OCI-LY7 (cell line): Measurements from ENCODE around the gene SLC35E2B. TPM values are rescaled to one million over a fixed set of nuclear protein-coding genes. Genes with fewer than 3 reads are reported as not detected.
"Not testable (repeated sequence)": the region's sequence is repeated elsewhere in the genome, so short reads cannot be mapped to it uniquely, and the experiment has no call there.

ENCODE experiments used
- BruUV-seq: library from RNA; stranded (reverse); fragments of 400-500 nt; replicated peaks from 2 replicates; lab custom pipeline; 2021; lab: Mats Ljungman, UMichigan
- CTCF ChIA-PET: fragments of 300-600 bp; sonication (Branson Sonifier 250); formaldehyde crosslinking; loops from one replicate; lab custom pipeline; 2022; ENCODE audit warnings: antibody characterized with exemption; ENCODE audit not compliant: unreplicated experiment; lab: Charles Lee
- POLR2A ChIA-PET: fragments of 300-600 bp; sonication (Branson Sonifier 250); formaldehyde crosslinking; loops from one replicate; lab custom pipeline; 2022; ENCODE audit warnings: antibody characterized with exemption; lab: Charles Lee
- DNase-seq: peaks from one replicate; pipeline ENCODE4 v3.0.0-alpha.2; 2015; ENCODE audit warnings: low spot score
- H2AFZ ChIP-seq: fragments of 200-600 bp; sonication (generic), shearing (Covaris generic); 2 replicates; pipeline ENCODE4 v1.6.1; 2014; ENCODE audit warnings: mild to moderate bottlenecking, antibody characterized with exemption, low read length, moderate library complexity
- H3K27ac ChIP-seq: fragments of 200-600 bp; sonication (generic); 2 replicates; pipeline ENCODE4 v1.5.1; 2014; ENCODE audit warnings: mixed run types, low read depth, mild to moderate bottlenecking, moderate library complexity, low read length, inconsistent platforms; ENCODE audit not compliant: poor library complexity, severe bottlenecking
- H3K36me3 ChIP-seq: fragments of 200-600 bp; sonication (generic); 2 replicates; pipeline ENCODE4 v1.6.1; 2014; ENCODE audit warnings: mild to moderate bottlenecking, antibody characterized with exemption, low read length, moderate library complexity, mixed read lengths; ENCODE audit not compliant: insufficient read depth
- H3K4me1 ChIP-seq: fragments of 200-600 bp; sonication (generic); 2 replicates; pipeline ENCODE4 v1.5.1; 2014; ENCODE audit warnings: mild to moderate bottlenecking, low read length; ENCODE audit not compliant: insufficient read depth, poor library complexity, severe bottlenecking
- H3K4me2 ChIP-seq: fragments of 200-600 bp; sonication (generic); 2 replicates; pipeline ENCODE4 v1.6.1; 2014; ENCODE audit warnings: mild to moderate bottlenecking, low read length
- H3K4me3 ChIP-seq: fragments of 200-600 bp; sonication (generic); 2 replicates; pipeline ENCODE4 v1.5.1; 2014; ENCODE audit warnings: mild to moderate bottlenecking, low read depth, low read length; ENCODE audit not compliant: poor library complexity, severe bottlenecking
- H3K79me2 ChIP-seq: fragments of 200-600 bp; sonication (generic); 2 replicates; pipeline ENCODE4 v1.6.1; 2016; ENCODE audit warnings: low read depth, mild to moderate bottlenecking, low read length, moderate library complexity, mixed read lengths; ENCODE audit not compliant: insufficient read depth
- H3K9me2 ChIP-seq: fragments of 200-600 bp; sonication (generic); 2 replicates; pipeline ENCODE4 v1.6.1; 2016; ENCODE audit warnings: mild to moderate bottlenecking, low read length, mixed read lengths; ENCODE audit not compliant: insufficient read depth
- H3K9me3 ChIP-seq: fragments of 200-600 bp; sonication (generic); 2 replicates; pipeline ENCODE4 v1.6.1; 2014; ENCODE audit warnings: mild to moderate bottlenecking, mixed run types, low read length, mixed read lengths
- H4K20me1 ChIP-seq: fragments of 200-600 bp; sonication (generic); 2 replicates; pipeline ENCODE4 v1.6.1; 2014; ENCODE audit warnings: mild to moderate bottlenecking, antibody characterized with exemption, low read length, moderate library complexity, mixed read lengths; ENCODE audit not compliant: insufficient read depth
- EZH2phosphoT487 ChIP-seq: fragments of 200-600 bp; sonication (generic); IDR thresholded peaks from 2 replicates; pipeline ENCODE4 v1.6.1; 2018; ENCODE audit warnings: low read depth, borderline replicate concordance, mild to moderate bottlenecking, mixed run types, antibody characterized with exemption, low read length, moderate library complexity, mixed read lengths
- intact Hi-C: fragments of 100-400 bp; cut with micrococcal nuclease; formaldehyde crosslinking; loops from one replicate; pipeline ENCODE4 v1.10.0; 2022; ENCODE audit not compliant: unreplicated experiment
- total RNA-seq, 2 experiments: library from RNA; depleted of rRNA in 1 of 2; stranded (reverse); fragments of >200 nt in 1 of 2; shearing (Covaris generic) in 1 of 2; gene quantifications; 2 replicates each; pipeline ENCODE4 v1.2.3, GENCODE V29; 2014 to 2022
- TF ChIP-seq, protein P1 (sequence below): fragments of 200-600 bp; sonication (generic); conservative IDR thresholded peaks from 2 replicates; pipeline ENCODE4 v1.5.1; 2014; ENCODE audit warnings: mild to moderate bottlenecking, antibody characterized with exemption, low read length, moderate library complexity, mixed read lengths

The SLC35E2B gene
- total RNA-seq, 2 experiments from 2014 or later, result 26.6 to 58.9 TPM

DNA sequence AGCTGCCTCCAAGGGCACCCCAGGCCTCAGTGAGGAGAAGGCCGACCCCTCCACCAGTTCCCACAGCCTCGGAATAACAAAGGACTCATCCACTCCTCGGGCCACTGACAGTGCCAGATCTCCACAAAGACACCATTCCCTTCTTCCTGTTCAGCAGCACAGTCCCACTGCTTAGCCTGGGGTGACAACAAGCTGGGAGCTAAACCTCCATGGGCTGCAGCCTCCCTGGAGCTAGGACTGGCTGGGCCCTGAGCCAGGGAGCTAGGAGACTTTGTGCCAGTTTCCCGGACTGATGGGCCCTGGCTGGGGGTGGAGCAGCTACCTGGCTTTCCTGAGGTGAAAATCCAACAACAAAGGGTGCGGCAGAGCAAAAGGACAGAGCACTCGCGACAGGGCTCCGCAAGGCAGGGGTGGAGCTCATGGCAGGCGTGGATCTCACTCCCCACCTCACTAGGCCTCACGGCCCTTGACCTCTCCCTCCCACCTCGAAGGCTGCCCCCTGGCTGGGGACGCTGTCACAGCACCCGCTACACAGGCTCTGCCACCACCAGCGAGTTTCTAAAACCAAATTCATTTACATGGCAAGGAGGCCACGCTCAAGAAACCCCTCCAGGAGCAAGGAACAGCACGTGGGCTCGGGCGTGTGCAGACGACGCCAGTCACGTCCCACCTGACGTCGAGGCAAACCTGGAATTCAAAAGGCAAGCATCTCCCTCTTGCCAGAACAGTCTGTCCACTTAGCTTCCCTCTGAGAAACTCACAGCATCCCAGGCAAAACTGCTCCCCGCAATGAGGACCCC, 13.8 kb downstream of the SLC35E2B start:
- ChIA-PET CTCF (interaction anchor here (0.6 kb wide), 3 partner anchors 27 to 91 kb away, joined by 3 to 10 read pairs (median 3); no protein-coding TSS in a partner anchor), POLR2A (interaction anchor here (0.6 to 0.9 kb wide), 3 partner anchors 19 to 227 kb away, joined by 3 read pairs; no protein-coding TSS in a partner anchor)
- Histone ChIP-seq H3K4me2 (peak overlapping the region; percentile 97), H3K27ac (peak overlapping the region; percentile 97), H3K9me3 (no peaks in the 10 kb centered on the region), H3K4me3 (peak overlapping the region; percentile 73), H3K4me1 (peaks cover 35% of the 10 kb centered on the region), H4K20me1 (no peaks in the 10 kb centered on the region), H3K36me3 (peaks cover 4% of the 10 kb centered on the region; the same call in 1 of the 2 replicates), H3K9me2 (no peaks in the 10 kb centered on the region), H3K79me2 (no peaks in the 10 kb centered on the region), H2AFZ (peak overlapping the region; percentile 48; the same call in 1 of the 2 replicates)
- BruUV-seq, result no TSS peak
- peak; percentile 89 for DNase-seq
- TF ChIP-seq EZH2phosphoT487, result no peak
- TF ChIP-seq, protein P1, sequence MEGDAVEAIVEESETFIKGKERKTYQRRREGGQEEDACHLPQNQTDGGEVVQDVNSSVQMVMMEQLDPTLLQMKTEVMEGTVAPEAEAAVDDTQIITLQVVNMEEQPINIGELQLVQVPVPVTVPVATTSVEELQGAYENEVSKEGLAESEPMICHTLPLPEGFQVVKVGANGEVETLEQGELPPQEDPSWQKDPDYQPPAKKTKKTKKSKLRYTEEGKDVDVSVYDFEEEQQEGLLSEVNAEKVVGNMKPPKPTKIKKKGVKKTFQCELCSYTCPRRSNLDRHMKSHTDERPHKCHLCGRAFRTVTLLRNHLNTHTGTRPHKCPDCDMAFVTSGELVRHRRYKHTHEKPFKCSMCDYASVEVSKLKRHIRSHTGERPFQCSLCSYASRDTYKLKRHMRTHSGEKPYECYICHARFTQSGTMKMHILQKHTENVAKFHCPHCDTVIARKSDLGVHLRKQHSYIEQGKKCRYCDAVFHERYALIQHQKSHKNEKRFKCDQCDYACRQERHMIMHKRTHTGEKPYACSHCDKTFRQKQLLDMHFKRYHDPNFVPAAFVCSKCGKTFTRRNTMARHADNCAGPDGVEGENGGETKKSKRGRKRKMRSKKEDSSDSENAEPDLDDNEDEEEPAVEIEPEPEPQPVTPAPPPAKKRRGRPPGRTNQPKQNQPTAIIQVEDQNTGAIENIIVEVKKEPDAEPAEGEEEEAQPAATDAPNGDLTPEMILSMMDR, result peak; percentile 89
- intact Hi-C loops, result no loop called here

DNA sequence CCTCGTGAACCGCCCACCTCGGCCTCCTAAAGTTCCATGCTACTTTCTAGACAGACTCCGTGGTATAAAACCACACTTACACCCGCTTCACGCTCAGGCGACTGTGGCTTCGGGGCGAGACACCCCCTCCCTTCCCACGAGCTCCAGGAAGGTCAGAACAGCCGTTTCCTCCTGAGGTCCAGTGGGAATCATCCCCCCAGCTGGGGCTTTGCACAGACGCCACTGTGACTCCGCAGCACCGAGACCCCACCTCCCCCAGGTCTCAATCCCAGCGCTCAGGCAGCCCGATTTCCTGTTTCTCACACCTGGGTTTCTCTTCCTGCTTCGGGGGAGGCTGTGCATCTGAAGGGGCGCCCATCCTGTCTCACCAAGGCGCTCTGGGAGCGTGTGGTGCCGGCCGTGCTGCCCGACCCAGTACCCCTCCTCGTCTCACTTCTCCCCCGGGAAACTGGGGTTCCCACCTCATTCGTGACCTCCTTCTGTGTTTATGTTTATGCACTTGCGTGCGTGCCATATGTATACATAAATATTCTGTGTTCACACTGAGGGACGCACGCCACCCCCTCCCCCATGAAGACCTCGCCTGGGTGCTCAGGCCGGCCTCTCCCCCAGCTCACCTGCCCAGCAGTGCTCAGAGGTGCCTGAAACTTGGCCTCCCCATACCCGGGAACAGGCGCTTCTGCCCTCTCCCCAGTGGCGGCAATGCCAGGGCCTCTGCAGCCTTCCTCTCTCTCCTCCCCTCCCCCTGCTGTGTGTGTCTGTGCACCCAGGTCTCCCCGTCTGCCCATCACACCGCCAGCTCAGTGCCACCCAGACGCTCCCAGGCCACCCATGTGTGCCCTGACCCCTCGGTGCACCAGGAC, 14.6 kb downstream of the SLC35E2B start:
- Histone ChIP-seq H3K9me3 (no peaks in the 10 kb centered on the region), H3K27ac (peak overlapping the region; percentile 97), H3K79me2 (no peaks in the 10 kb centered on the region), H3K36me3 (peaks cover 4% of the 10 kb centered on the region; the same call in 1 of the 2 replicates), H3K4me2 (peak overlapping the region; percentile 97), H2AFZ (peak overlapping the region; percentile 48; the same call in 1 of the 2 replicates), H3K9me2 (no peaks in the 10 kb centered on the region), H3K4me1 (peaks cover 35% of the 10 kb centered on the region), H3K4me3 (peak overlapping the region; percentile 73), H4K20me1 (no peaks in the 10 kb centered on the region)
- peak; percentile 90 for DNase-seq
- POLR2A ChIA-PET, result interaction anchor here (0.8 to 0.9 kb wide), 2 partner anchors 18 to 64 kb away, joined by 3 read pairs; no protein-coding TSS in a partner anchor
- no TSS peak for BruUV-seq
- TF ChIP-seq EZH2phosphoT487, result no peak
- TF ChIP-seq, protein P1, result no peak
- intact Hi-C loops, result no loop called here
- CTCF ChIA-PET, result interaction anchor here (0.6 to 1.1 kb wide), 3 partner anchors 26 to 96 kb away, joined by 3 to 10 read pairs (median 3); no protein-coding TSS in a partner anchor

DNA sequence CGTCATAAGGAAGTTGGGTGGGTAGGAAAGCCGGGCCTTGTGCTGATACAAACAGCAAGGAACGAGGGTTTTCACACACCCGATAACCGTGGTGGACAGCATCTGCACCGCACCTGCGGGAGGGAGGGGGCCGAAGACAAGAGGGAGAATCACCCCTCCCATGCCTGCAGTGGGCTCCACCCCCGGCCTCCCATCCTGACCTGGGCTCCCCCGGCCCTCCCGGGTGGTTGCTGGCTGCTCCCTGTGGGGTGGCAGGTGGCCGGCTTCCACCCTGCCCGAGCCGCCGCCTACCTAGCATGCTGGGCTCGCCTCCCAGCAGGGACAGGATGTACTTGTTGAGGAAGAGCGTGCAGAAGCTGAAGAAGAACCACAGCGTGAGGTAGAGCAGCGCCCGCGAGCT, 16.5 kb downstream of the SLC35E2B start:
- POLR2A ChIA-PET, H3K9me3 ChIP-seq, H3K79me2 ChIP-seq, CTCF ChIA-PET, intact Hi-C loops, H3K27ac ChIP-seq, H2AFZ ChIP-seq, DNase-seq, H3K9me2 ChIP-seq, H3K4me3 ChIP-seq, H4K20me1 ChIP-seq, BruUV-seq, H3K4me2 ChIP-seq: not testable (repeated sequence)
- H3K36me3 ChIP-seq, result peaks cover 16% of the 10 kb centered on the region; the same call in 1 of the 2 replicates
- peaks cover 35% of the 10 kb centered on the region for H3K4me1 ChIP-seq

DNA sequence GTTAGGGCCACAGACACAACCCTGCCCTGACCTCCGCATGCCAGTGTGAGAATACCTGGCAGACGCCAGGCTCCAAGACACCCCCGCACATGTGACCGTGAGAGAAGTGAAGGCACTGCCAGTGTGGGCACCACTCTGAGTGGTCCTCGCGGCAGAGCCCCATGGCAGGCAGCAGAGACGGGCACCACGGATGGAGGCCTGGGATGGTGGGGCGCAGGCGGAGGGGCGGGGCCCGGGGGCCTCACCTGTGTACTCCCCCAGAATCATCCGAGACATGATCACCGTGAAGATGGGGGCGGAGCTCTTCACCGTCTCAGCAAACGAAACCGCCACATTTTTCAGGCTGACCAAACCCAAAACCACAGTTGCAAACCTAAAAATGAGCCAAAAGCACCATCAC, 17.4 kb downstream of the SLC35E2B start:
- H4K20me1 ChIP-seq, POLR2A ChIA-PET, BruUV-seq, H3K79me2 ChIP-seq, intact Hi-C loops, DNase-seq, H3K9me2 ChIP-seq, H3K9me3 ChIP-seq, CTCF ChIA-PET, H3K4me3 ChIP-seq, H2AFZ ChIP-seq: not testable (repeated sequence)
- peak overlapping the region; percentile 55; the same call in 1 of the 2 replicates for H3K4me2 ChIP-seq
- peaks cover 20% of the 10 kb centered on the region; the same call in 1 of the 2 replicates for H3K36me3 ChIP-seq
- H3K4me1 ChIP-seq, result peaks cover 35% of the 10 kb centered on the region
- H3K27ac ChIP-seq, result peak overlapping the region; percentile 40
